Measurements from ENCODE around the gene EMC9. TPM values are rescaled to one million over a fixed set of nuclear protein-coding genes. Genes with fewer than 3 reads are reported as not detected.

The EMC9 gene
- total and polyA plus RNA-seq, 2 donors (not counting 1 experiment from before 2014, with no cell fraction given), result 24.7 to 25.9 TPM

GRCh38 chr14:24164518-24164991 is 23.2 kb upstream of the EMC9 start:
- H3K4me3 Mint-ChIP-seq, result no peak overlapping the region
- peaks cover 29 to 39% of the 10 kb centered on the region in 2 donors for H3K4me1 ChIP-seq (ENCODE audit: control insufficient read depth in 2 of 2, insufficient read depth in 2 of 2, low read length in 2 of 2)

More at GRCh38 chr14:24164518-24164991, 23.2 kb upstream of the EMC9 start:
- Histone ChIP-seq H3K4me3 (ENCODE audit: control extremely low read depth in 1 of 5, extremely low read depth in 1 of 5, insufficient read depth in 1 of 5, low read depth in 2 of 5, low read length in 4 of 5) (no peak overlapping the region), H3K36me3 (replicated peaks in 1 of 2; ENCODE audit: control extremely low read depth in 1 of 2, control insufficient read depth in 1 of 2, extremely low read depth in 1 of 2, insufficient read depth in 2 of 2, low read length in 1 of 2) (peaks cover 3 to 67% of the 10 kb centered on the region in 2 experiments), H3K4me2 (replicated peaks; ENCODE audit: low read depth, low read length, poor library complexity, severe bottlenecking) (no peak overlapping the region), H3K79me2 (ENCODE audit: control insufficient read depth, insufficient read depth, low read length) (peaks cover 37% of the 10 kb centered on the region), H3K9me3 (ENCODE audit: control extremely low read depth in 1 of 3, control insufficient read depth in 2 of 3, insufficient read depth in 1 of 3, low read length in 2 of 3) (no peaks in the 10 kb centered on the region), H4K20me1 (ENCODE audit: control insufficient read depth, insufficient read depth, low read length, poor library complexity, severe bottlenecking) (peaks cover 53% of the 10 kb centered on the region), H3K27ac (ENCODE audit: low read length in 2 of 2) (no peak overlapping the region), H3K27me3 (replicated peaks in 1 of 4; ENCODE audit: control extremely low read depth in 1 of 4, control insufficient read depth in 3 of 4, insufficient read depth in 4 of 4, low read length in 3 of 4) (no peaks in the 10 kb centered on the region), H2AFZ (ENCODE audit: insufficient read depth, low read depth, low read length, poor library complexity, severe bottlenecking) (no peak overlapping the region), H3K9ac (ENCODE audit: low read length) (no peak overlapping the region)
- peak overlapping the region; percentile 67 for H3K27ac Mint-ChIP-seq
- 97% methylated on average over 14 of the region's 14 CpGs for whole genome bisulfite sequencing (ENCODE audit: insufficient coverage)
- ChIA-PET POLR2A (interaction anchor here (0.6 kb wide), 1 partner anchor 112 kb away, joined by 3 read pairs; no protein-coding TSS in a partner anchor), CTCF (interaction anchor here (0.9 to 1.0 kb wide), 2 partner anchors 54 to 56 kb away, joined by 3 to 5 read pairs; no protein-coding TSS in a partner anchor)
- no peak for TF ChIP-seq EZH2 (IDR thresholded peaks at IDR 0.05; ENCODE audit: borderline replicate concordance, insufficient read depth, low read depth, low read length, poor library complexity, severe bottlenecking)
- no peak for TF ChIP-seq CTCF (IDR thresholded peaks at IDR 0.05)
- H3K9me3 Mint-ChIP-seq (ENCODE audit: insufficient read depth), result no peaks in the 10 kb centered on the region
- ATAC-seq (ENCODE audit: low read depth), result no peak
- H3K27me3 Mint-ChIP-seq, result no peaks in the 10 kb centered on the region
- no peak for DNase-seq
- H3K4me1 Mint-ChIP-seq, result peaks cover 45% of the 10 kb centered on the region
- intact Hi-C loops (cut with micrococcal nuclease), result loop anchor here (5.0 kb wide), 1 partner anchor 68 kb away; the partner anchor contains the start of genes GMPR2 and NEDD8
